Measurements from ENCODE around the gene SMC4.
A peak's percentile ranks its signal among the peaks of the same experiment; 100 is the strongest.

Gene SMC4

DNA sequence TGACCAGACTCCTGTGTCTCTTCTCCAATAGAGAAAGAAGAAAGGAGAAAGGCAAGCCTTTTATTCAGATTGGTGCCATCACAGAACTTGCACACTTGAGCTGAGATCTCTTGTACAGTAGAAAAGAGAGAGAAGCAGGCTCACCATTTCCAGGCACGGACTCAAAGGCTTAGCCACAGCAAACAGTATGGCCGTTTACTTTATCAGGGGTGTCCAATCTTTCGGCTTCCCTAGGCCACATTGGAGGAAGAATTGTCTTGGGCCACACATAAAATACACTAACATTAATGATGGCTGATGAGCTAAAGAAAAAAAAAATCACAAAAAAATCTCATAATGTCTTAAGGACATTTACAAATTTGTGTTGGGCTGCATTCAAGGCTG lies 5.4 kb upstream of the SMC4 start:
- H3K4me3 ChIP-seq (ENCODE audit: insufficient read depth, low read depth, low read length) = no peak overlapping the region
- WGBS, 2 experiments = 93 to 95% methylated on average over 3 of the region's 3 CpGs
- no peaks in the 10 kb centered on the region for H3K36me3 ChIP-seq (ENCODE audit: control insufficient read depth, insufficient read depth, low read length)
- H3K4me1 ChIP-seq (ENCODE audit: control insufficient read depth, insufficient read depth, low read length) = no peaks in the 10 kb centered on the region
- H3K27me3 ChIP-seq (ENCODE audit: control insufficient read depth, insufficient read depth, low read length, poor library complexity, severe bottlenecking) = no peaks in the 10 kb centered on the region
- H3K9me3 ChIP-seq (ENCODE audit: control insufficient read depth, low read length) = no peaks in the 10 kb centered on the region
- H3K27ac ChIP-seq (ENCODE audit: insufficient read depth, low read depth, low read length, poor library complexity, severe bottlenecking) = no peak overlapping the region

DNA sequence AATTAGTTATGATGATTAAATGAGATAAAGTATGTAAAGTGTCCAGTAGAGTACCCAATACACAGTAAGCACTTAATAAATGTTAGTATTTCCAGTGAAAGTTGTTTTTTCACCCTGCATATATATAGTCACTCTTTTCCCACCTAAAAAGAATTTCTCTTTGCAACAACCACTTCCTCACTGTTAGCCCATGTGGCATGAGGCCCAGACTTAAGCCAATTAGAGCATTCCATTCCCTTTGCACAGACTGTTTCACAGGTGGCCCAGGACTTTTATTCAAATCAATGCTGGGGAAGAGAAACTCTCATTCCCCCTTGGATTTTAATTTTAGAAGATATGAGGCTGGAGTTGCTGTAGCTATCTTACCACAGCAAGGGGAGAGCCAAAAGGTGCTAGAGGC lies 4.2 kb upstream of the SMC4 start:
- no peak overlapping the region for H3K27ac ChIP-seq (ENCODE audit: insufficient read depth, low read depth, low read length, poor library complexity, severe bottlenecking)
- H3K4me3 ChIP-seq (ENCODE audit: insufficient read depth, low read depth, low read length) = no peak overlapping the region

DNA sequence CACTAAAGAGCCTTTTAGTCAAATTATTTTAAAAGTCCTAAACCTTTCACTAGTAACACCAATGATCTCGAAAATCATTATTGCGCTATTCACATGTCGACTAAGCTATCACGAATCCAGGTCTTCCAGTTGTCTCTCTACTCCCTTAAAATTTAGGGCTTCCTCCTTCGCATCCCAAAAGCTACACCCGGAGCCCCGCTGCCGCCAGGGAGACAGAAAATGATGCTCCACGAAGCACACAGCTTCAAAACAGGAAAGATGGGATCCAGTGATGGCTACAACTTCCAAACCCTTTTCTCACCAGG lies 678 bp upstream of the SMC4 start:
- Histone ChIP-seq H3K36me3 (ENCODE audit: control insufficient read depth, insufficient read depth, low read length) (no peaks in the 10 kb centered on the region), H3K9me3 (ENCODE audit: control insufficient read depth, low read length) (no peaks in the 10 kb centered on the region), H3K4me1 (ENCODE audit: control insufficient read depth, insufficient read depth, low read length) (peaks cover under 1% of the 10 kb centered on the region), H3K27me3 (ENCODE audit: control insufficient read depth, insufficient read depth, low read length, poor library complexity, severe bottlenecking) (no peaks in the 10 kb centered on the region), H3K4me3 (ENCODE audit: insufficient read depth, low read depth, low read length) (peak overlapping the region; percentile 90), H3K27ac (ENCODE audit: insufficient read depth, low read depth, low read length, poor library complexity, severe bottlenecking) (no peak overlapping the region)
- 0% methylated on average over 9 of the region's 9 CpGs for WGBS, 2 experiments

More for the DNA sequence above, 4.2 kb upstream of the SMC4 start:
- Histone ChIP-seq H3K9me3 (ENCODE audit: control insufficient read depth, low read length) (no peaks in the 10 kb centered on the region), H3K4me1 (ENCODE audit: control insufficient read depth, insufficient read depth, low read length) (no peaks in the 10 kb centered on the region), H3K27me3 (ENCODE audit: control insufficient read depth, insufficient read depth, low read length, poor library complexity, severe bottlenecking) (no peaks in the 10 kb centered on the region), H3K36me3 (ENCODE audit: control insufficient read depth, insufficient read depth, low read length) (no peaks in the 10 kb centered on the region)

DNA sequence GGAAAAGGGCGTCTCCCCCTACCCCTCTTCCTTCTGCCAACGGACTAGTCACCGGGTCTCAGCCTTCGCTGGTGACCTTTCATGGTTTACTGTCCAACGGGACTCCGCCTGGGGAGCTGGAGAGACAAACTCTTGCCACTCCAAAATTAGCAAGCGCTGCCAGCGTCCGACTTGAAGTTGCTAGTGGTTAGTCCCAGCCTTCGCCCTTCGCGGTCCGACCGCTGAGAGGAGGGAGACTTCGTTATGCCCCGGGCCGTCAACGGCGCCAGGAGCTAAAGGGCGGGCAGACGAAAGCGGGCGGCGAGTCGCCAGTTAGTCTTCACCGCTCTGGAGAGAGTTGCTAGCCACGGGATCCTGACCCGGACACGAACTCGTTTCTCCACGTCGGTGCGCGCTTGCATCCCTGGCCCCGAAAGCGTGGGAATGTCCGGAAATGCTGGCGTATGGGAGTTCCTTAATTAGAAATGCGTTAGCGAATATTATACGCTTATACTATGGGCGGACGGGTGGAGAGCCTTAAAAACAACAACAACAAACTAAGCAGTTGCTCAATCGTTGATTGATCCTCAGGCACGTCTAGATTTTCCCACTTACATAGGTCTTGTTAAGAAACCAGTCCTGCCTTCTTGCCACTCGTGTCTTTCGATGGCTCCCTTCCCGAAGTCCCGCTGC lies 716 bp downstream of the SMC4 start:
- Histone ChIP-seq H3K36me3 (ENCODE audit: control insufficient read depth, insufficient read depth, low read length) (no peaks in the 10 kb centered on the region), H3K4me1 (ENCODE audit: control insufficient read depth, insufficient read depth, low read length) (peaks cover 3% of the 10 kb centered on the region), H3K27me3 (ENCODE audit: control insufficient read depth, insufficient read depth, low read length, poor library complexity, severe bottlenecking) (no peaks in the 10 kb centered on the region), H3K4me3 (ENCODE audit: insufficient read depth, low read depth, low read length) (peak overlapping the region; percentile 90), H3K27ac (ENCODE audit: insufficient read depth, low read depth, low read length, poor library complexity, severe bottlenecking) (peak overlapping the region; percentile 88), H3K9me3 (ENCODE audit: control insufficient read depth, low read length) (no peaks in the 10 kb centered on the region)
- 0% methylated on average over 49 of the region's 49 CpGs for WGBS, 2 experiments

DNA sequence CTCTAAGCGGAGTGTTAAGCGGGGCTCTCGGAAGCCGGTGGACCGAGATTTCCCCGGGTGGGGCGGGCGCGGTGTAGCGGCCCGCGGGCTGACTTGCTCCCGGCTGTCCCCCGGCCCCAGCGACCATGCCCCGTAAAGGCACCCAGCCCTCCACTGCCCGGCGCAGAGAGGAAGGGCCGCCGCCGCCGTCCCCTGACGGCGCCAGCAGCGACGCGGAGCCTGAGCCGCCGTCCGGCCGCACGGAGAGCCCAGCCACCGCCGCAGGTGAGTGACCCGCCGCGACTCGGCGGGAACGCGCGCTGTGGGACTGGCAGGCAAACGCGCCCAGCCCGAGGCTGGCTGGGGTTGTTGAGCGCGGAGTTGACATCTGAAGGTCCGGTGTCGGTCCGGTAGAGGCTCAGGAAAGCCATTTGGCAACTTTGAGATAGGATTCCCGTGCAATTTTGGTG lies 1.3 kb downstream of the SMC4 start:
- 0% methylated on average over 51 of the region's 51 CpGs for WGBS, 2 experiments
- no peaks in the 10 kb centered on the region for H3K27me3 ChIP-seq (ENCODE audit: control insufficient read depth, insufficient read depth, low read length, poor library complexity, severe bottlenecking)
- H3K36me3 ChIP-seq (ENCODE audit: control insufficient read depth, insufficient read depth, low read length) = no peaks in the 10 kb centered on the region
- peak overlapping the region; percentile 90 for H3K4me3 ChIP-seq (ENCODE audit: insufficient read depth, low read depth, low read length)
- H3K27ac ChIP-seq (ENCODE audit: insufficient read depth, low read depth, low read length, poor library complexity, severe bottlenecking) = no peak overlapping the region
- H3K9me3 ChIP-seq (ENCODE audit: control insufficient read depth, low read length) = no peaks in the 10 kb centered on the region
- peaks cover 3% of the 10 kb centered on the region for H3K4me1 ChIP-seq (ENCODE audit: control insufficient read depth, insufficient read depth, low read length)

DNA sequence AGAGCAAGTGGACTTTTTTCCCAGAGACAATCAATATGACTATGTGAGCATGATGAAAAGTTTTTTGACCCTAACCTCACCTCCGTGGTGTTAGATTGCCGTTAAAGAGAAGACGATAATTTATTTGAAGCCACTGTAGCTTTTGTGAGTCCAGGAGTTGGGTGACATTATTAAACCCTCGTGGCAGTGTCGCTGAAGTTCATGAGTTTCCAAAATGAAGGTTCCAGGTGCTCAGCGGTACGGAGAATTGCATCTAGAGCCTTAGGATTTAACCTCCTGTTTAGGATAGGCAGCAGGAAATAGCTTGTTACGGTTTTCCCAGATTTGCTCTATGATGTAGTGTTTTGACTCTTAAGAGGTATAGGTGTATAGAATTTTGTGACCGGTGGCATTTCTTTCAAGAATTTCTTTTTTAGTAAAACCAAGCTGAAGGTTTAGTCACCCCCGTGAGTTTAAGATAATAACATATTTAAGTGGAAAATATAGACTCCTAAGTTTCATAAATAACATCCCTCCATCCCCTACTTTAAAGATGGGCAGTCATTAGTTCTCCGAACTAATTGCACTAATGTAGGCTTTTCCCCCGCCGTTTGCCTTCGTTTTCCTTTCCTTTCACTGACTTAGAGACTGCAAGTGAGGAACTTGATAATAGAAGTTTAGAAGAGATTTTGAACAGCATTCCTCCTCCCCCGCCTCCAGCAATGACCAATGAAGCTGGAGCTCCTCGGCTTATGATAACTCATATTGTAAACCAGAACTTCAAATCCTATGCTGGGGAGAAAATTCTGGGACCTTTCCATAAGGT lies 2.0 kb downstream of the SMC4 start:
- WGBS, 2 experiments = 3 to 4% methylated on average over 11 to 13 of the region's 16 CpGs
- no peak overlapping the region for H3K27ac ChIP-seq (ENCODE audit: insufficient read depth, low read depth, low read length, poor library complexity, severe bottlenecking)
- H3K4me1 ChIP-seq (ENCODE audit: control insufficient read depth, insufficient read depth, low read length) = peaks cover 3% of the 10 kb centered on the region
- H3K9me3 ChIP-seq (ENCODE audit: control insufficient read depth, low read length) = no peaks in the 10 kb centered on the region
- H3K27me3 ChIP-seq (ENCODE audit: control insufficient read depth, insufficient read depth, low read length, poor library complexity, severe bottlenecking) = no peaks in the 10 kb centered on the region
- no peaks in the 10 kb centered on the region for H3K36me3 ChIP-seq (ENCODE audit: control insufficient read depth, insufficient read depth, low read length)
- peak overlapping the region; percentile 90 for H3K4me3 ChIP-seq (ENCODE audit: insufficient read depth, low read depth, low read length)

DNA sequence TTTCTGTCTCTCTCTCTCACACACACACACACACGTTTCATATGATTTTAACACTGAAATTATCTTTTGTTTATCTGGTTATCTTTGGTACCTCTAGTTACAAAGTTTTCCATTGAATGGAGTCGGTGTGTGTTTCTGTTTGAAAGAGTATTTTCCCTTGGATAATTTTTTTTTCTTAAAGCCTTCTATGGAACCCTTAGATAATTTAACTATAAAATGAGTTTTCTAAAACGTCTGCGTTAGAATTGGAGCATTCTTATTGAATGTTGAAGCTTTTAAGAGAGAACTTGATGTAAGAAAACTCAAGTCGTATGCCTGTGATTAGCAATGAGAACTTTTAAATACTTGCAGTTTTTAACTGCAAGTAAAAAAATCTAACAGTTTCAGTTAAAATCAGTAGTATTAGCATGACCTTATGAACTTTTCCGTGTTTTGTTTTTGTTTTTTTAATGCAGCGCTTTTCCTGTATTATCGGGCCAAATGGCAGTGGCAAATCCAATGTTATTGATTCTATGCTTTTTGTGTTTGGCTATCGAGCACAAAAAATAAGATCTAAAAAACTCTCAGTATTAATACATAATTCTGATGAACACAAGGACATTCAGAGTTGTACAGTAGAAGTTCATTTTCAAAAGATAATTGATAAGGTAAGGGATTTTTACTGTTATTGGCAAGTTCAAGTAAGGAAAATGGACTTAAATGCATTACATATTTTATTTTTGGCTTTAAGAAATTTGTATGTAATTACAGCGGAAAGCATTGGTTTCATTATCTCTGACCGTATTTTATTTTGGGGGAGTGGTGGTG lies 3.0 kb downstream of the SMC4 start:
- WGBS, 2 experiments = 52 to 60% methylated on average over 6 to 11 of the region's 11 CpGs
- H3K36me3 ChIP-seq (ENCODE audit: control insufficient read depth, insufficient read depth, low read length) = peaks cover 3% of the 10 kb centered on the region
- no peaks in the 10 kb centered on the region for H3K27me3 ChIP-seq (ENCODE audit: control insufficient read depth, insufficient read depth, low read length, poor library complexity, severe bottlenecking)
- H3K4me3 ChIP-seq (ENCODE audit: insufficient read depth, low read depth, low read length) = peak overlapping the region; percentile 90
- H3K27ac ChIP-seq (ENCODE audit: insufficient read depth, low read depth, low read length, poor library complexity, severe bottlenecking) = no peak overlapping the region
- peaks cover 3% of the 10 kb centered on the region for H3K4me1 ChIP-seq (ENCODE audit: control insufficient read depth, insufficient read depth, low read length)
- no peaks in the 10 kb centered on the region for H3K9me3 ChIP-seq (ENCODE audit: control insufficient read depth, low read length)

DNA sequence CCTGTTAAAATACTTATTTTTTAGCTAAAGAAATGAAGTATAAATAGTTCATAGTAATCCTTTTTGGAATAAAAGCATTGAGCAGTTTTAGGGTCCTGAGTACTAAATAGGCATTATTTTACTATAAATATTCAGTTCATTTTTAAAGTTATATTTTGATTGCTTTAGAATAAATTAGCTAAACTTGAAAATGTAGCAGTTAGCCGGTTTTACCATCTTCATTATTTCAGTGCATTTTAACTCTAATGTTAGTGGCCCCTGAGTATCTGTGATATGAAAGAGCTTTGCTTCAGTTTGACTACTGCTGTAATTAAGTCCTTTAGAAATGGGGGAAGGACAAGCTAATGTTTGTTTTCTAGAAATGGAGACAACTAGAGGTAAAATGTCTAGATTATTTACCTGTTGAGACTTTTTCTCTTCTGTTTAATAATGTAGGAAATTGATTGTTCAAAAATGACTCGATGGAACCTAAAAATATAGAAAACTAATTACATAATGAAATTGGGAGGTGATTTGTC lies 3.6 kb downstream of the SMC4 start:
- 67% methylated on average over 1 of the region's 2 CpGs; no CpG with 5 or more reads in 1 of the 2 experiments for WGBS, 2 experiments
- Histone ChIP-seq H3K4me3 (ENCODE audit: insufficient read depth, low read depth, low read length) (peak overlapping the region; percentile 90), H3K27ac (ENCODE audit: insufficient read depth, low read depth, low read length, poor library complexity, severe bottlenecking) (no peak overlapping the region), H3K9me3 (ENCODE audit: control insufficient read depth, low read length) (no peaks in the 10 kb centered on the region), H3K27me3 (ENCODE audit: control insufficient read depth, insufficient read depth, low read length, poor library complexity, severe bottlenecking) (no peaks in the 10 kb centered on the region), H3K4me1 (ENCODE audit: control insufficient read depth, insufficient read depth, low read length) (peaks cover 3% of the 10 kb centered on the region), H3K36me3 (ENCODE audit: control insufficient read depth, insufficient read depth, low read length) (peaks cover 3% of the 10 kb centered on the region)

DNA sequence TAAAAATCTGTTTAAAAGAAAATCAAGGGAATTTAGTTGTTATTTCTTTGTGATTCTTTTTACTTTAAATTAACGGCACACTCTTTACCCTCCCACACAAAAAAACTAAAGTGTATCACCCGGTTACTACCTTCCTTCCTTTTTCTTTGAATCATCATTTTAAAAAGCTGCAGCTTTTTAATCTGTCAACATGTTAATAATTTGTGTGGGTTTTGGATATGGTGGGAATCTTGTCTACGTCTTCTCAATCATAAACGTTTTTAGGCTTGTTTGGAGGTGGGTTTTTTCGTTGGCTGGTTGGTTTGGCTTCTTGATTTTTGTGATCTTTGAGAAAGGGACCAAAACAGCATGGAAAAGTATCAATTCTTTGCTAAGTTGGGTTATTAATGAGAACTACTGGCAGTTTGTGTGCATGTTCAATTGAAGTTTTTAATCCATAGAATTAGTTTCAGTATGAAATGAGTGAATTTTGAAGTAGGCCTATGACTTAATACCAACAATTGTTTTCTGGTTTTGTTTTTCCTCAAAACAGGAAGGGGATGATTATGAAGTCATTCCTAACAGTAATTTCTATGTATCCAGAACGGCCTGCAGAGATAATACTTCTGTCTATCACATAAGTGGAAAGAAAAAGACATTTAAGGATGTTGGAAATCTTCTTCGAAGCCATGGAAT lies 4.5 kb downstream of the SMC4 start:
- Histone ChIP-seq H3K27ac (ENCODE audit: insufficient read depth, low read depth, low read length, poor library complexity, severe bottlenecking) (no peak overlapping the region), H3K9me3 (ENCODE audit: control insufficient read depth, low read length) (no peaks in the 10 kb centered on the region), H3K4me3 (ENCODE audit: insufficient read depth, low read depth, low read length) (no peak overlapping the region), H3K36me3 (ENCODE audit: control insufficient read depth, insufficient read depth, low read length) (peaks cover 3% of the 10 kb centered on the region), H3K4me1 (ENCODE audit: control insufficient read depth, insufficient read depth, low read length) (peaks cover 3% of the 10 kb centered on the region), H3K27me3 (ENCODE audit: control insufficient read depth, insufficient read depth, low read length, poor library complexity, severe bottlenecking) (no peaks in the 10 kb centered on the region)
- WGBS, 2 experiments = 85 to 93% methylated on average over 4 to 7 of the region's 7 CpGs

Measured in ectodermal cell (in vitro differentiated cells).